ENCODE results near the gene RNF225.

The RNF225 gene

DNA sequence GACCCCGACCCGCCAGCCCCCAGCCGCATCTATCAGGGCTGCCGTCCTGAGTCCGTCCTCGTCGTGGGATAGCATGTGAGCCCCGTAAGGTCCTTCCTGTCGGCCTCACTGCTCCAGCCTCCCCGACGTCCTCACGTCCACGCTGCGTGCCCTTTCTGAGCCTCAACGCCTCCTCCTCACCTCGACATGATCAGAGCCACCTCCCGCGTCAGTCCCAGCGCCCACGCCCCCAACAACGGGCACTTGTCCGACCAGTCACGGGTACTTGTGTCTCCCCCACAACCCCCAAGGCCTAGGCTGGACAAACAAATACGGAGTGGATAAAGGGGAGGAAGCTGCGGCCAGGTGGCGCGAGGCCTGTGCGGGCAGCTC lies 33.6 kb upstream of the RNF225 start:
- TF ChIP-seq CTCF (IDR thresholded peaks at IDR 0.05; ENCODE audit: low read length) (no peak), EZH2 (IDR thresholded peaks at IDR 0.05; ENCODE audit: borderline replicate concordance, low read length) (no peak)

GRCh38 chr19:58362272-58362994 lies 33.0 kb upstream of the RNF225 start, which contains the start of gene ZNF497:
Gene ZNF497, minus strand, starts transcription at chr19:58362751. Its CDS starts 5,116 bp downstream, at chr19:58357635.
- no peaks in the 10 kb centered on the region for H3K27me3 ChIP-seq (ENCODE audit: insufficient read depth, low read length)

More for the DNA sequence above, 33.6 kb upstream of the RNF225 start:
- Histone ChIP-seq H3K79me2 (ENCODE audit: insufficient read depth, low read length) (no peaks in the 10 kb centered on the region), H4K20me1 (ENCODE audit: insufficient read depth, low read length) (no peaks in the 10 kb centered on the region), H3K9me3 (ENCODE audit: low read length) (no peaks in the 10 kb centered on the region), H3K27me3 (ENCODE audit: insufficient read depth, low read length) (no peaks in the 10 kb centered on the region), H3K36me3 (ENCODE audit: insufficient read depth, low read length) (no peaks in the 10 kb centered on the region), H3K9me2 (ENCODE audit: low read depth, low read length) (no peaks in the 10 kb centered on the region), H3K27ac (ENCODE audit: low read depth, low read length, poor library complexity, severe bottlenecking) (peak overlapping the region; percentile 71), H3F3A (ENCODE audit: insufficient read depth, low read length) (no peaks in the 10 kb centered on the region), H2AFZ (ENCODE audit: low read length) (0 out of 2 replicates have a peak overlapping the region, but pooled peaks have one; percentile 29), H3K9ac (ENCODE audit: low read length) (peak overlapping the region; percentile 93), H3K4me2 (ENCODE audit: low read length) (peak overlapping the region; percentile 92), H3K4me1 (ENCODE audit: insufficient read depth, low read length, severe bottlenecking) (peaks cover 15% of the 10 kb centered on the region), H3K4me3 (ENCODE audit: low read depth, low read length, poor library complexity, severe bottlenecking) (peak overlapping the region; percentile 83)

GRCh38 chr19:58364146-58364545 lies 31.3 kb upstream of the RNF225 start:
- H3K4me1 ChIP-seq (ENCODE audit: insufficient read depth, low read length, severe bottlenecking) = peaks cover 15% of the 10 kb centered on the region
- H3K9ac ChIP-seq (ENCODE audit: low read length) = no peak overlapping the region
- no peaks in the 10 kb centered on the region for H3K9me2 ChIP-seq (ENCODE audit: low read depth, low read length)
- no peaks in the 10 kb centered on the region for H4K20me1 ChIP-seq (ENCODE audit: insufficient read depth, low read length)
- H2AFZ ChIP-seq (ENCODE audit: low read length) = no peak overlapping the region
- H3K4me2 ChIP-seq (ENCODE audit: low read length) = no peak overlapping the region
- no peaks in the 10 kb centered on the region for H3K27me3 ChIP-seq (ENCODE audit: insufficient read depth, low read length)
- H3F3A ChIP-seq (ENCODE audit: insufficient read depth, low read length) = no peaks in the 10 kb centered on the region
- no peak overlapping the region for H3K4me3 ChIP-seq (ENCODE audit: low read depth, low read length, poor library complexity, severe bottlenecking)
- no peak overlapping the region for H3K27ac ChIP-seq (ENCODE audit: low read depth, low read length, poor library complexity, severe bottlenecking)
- H3K79me2 ChIP-seq (ENCODE audit: insufficient read depth, low read length) = no peaks in the 10 kb centered on the region
- H3K9me3 ChIP-seq (ENCODE audit: low read length) = no peaks in the 10 kb centered on the region
- TF ChIP-seq CTCF (IDR thresholded peaks at IDR 0.05; ENCODE audit: low read length) = no peak
- no peak for TF ChIP-seq EZH2 (IDR thresholded peaks at IDR 0.05; ENCODE audit: borderline replicate concordance, low read length)
- H3K36me3 ChIP-seq (ENCODE audit: insufficient read depth, low read length) = no peaks in the 10 kb centered on the region

More at GRCh38 chr19:58362272-58362994, 33.0 kb upstream of the RNF225 start, which contains the start of gene ZNF497:
- no peaks in the 10 kb centered on the region for H3K9me2 ChIP-seq (ENCODE audit: low read depth, low read length)
- H3K4me1 ChIP-seq (ENCODE audit: insufficient read depth, low read length, severe bottlenecking) = peaks cover 15% of the 10 kb centered on the region
- no peaks in the 10 kb centered on the region for H4K20me1 ChIP-seq (ENCODE audit: insufficient read depth, low read length)
- peak within 1 kb of the TSS; percentile 83 for H3K4me3 ChIP-seq (ENCODE audit: low read depth, low read length, poor library complexity, severe bottlenecking)
- 0 out of 2 replicates have a peak within 1 kb of the TSS, but pooled peaks have one; percentile 29 for H2AFZ ChIP-seq (ENCODE audit: low read length)
- no peaks in the 10 kb centered on the region for H3K36me3 ChIP-seq (ENCODE audit: insufficient read depth, low read length)
- H3K9me3 ChIP-seq (ENCODE audit: low read length) = no peaks in the 10 kb centered on the region
- TF ChIP-seq EZH2 (IDR thresholded peaks at IDR 0.05; ENCODE audit: borderline replicate concordance, low read length) (no peak), CTCF (IDR thresholded peaks at IDR 0.05; ENCODE audit: low read length) (no peak)
- no peaks in the 10 kb centered on the region for H3K79me2 ChIP-seq (ENCODE audit: insufficient read depth, low read length)
- peak within 1 kb of the TSS; percentile 92 for H3K4me2 ChIP-seq (ENCODE audit: low read length)
- peak within 1 kb of the TSS; percentile 71 for H3K27ac ChIP-seq (ENCODE audit: low read depth, low read length, poor library complexity, severe bottlenecking)
- H3F3A ChIP-seq (ENCODE audit: insufficient read depth, low read length) = no peaks in the 10 kb centered on the region
- peak within 1 kb of the TSS; percentile 93 for H3K9ac ChIP-seq (ENCODE audit: low read length)
